K562 (cell line): ENCODE measurements around the gene ACTL9. TPM values are rescaled to one million over a fixed set of nuclear protein-coding genes. Genes with fewer than 3 reads are reported as not detected.

Experiments used
- ARID4B ChIP-seq: sonication (generic); formaldehyde crosslinking; IDR thresholded peaks from 2 replicates; pipeline ENCODE4 v1.8.0; 2022; ENCODE audit warnings: mild to moderate bottlenecking, missing genetic modification reagents
- ATF3 ChIP-seq, 2 experiments: fragments of 450-650 bp in 1 of 2; sonication (generic) in 1 of 2; formaldehyde crosslinking in 1 of 2; IDR thresholded peaks in 1 of 2; conservative IDR thresholded peaks in 1 of 2; 2 replicates each; pipeline versions ENCODE4 v1.6.1 to v1.8.1; 2016 to 2023; ENCODE audit warnings: mild to moderate bottlenecking in 2 of 2, moderate library complexity in 2 of 2, inconsistent platforms in 1 of 2, missing genetic modification reagents in 1 of 2
- CEBPB ChIP-seq: fragments of 450-650 bp; IDR thresholded peaks from 2 replicates; pipeline ENCODE4 v1.6.1; 2016; ENCODE audit warnings: missing genetic modification characterization, missing compliant biosample characterization
- CREM ChIP-seq: IDR thresholded peaks from 2 replicates; pipeline ENCODE4 v1.6.1; 2014; ENCODE audit warnings: antibody characterized with exemption, low read depth
- ETV5 ChIP-seq: sonication (generic); formaldehyde crosslinking; IDR thresholded peaks from 2 replicates; pipeline ENCODE4 v1.4.0; 2020; ENCODE audit warnings: low read depth, mild to moderate bottlenecking, missing genetic modification reagents
- FOXA3 ChIP-seq, 2 experiments: fragments of 450-650 bp in 1 of 2; sonication (generic) in 1 of 2; formaldehyde crosslinking; IDR thresholded peaks in 1 of 2; conservative IDR thresholded peaks in 1 of 2; 2 replicates each; pipeline versions ENCODE4 v1.4.0 to v1.8.0; 2020 to 2022; ENCODE audit warnings: mild to moderate bottlenecking in 2 of 2, missing genetic modification reagents in 1 of 2
- FOXO4 ChIP-seq: fragments of 450-650 bp; formaldehyde crosslinking; IDR thresholded peaks from 2 replicates; pipeline ENCODE4 v1.4.0; 2020; ENCODE audit warnings: mild to moderate bottlenecking, moderate library complexity
- HMGN3 ChIP-seq: IDR thresholded peaks from 2 replicates; pipeline ENCODE4 v1.6.1; 2011; ENCODE audit warnings: borderline replicate concordance, low read depth, mild to moderate bottlenecking, mixed read lengths, low read length; ENCODE audit not compliant: insufficient read length; ENCODE audit errors: extremely low read depth
- L3MBTL2 ChIP-seq: fragments of 450-650 bp; IDR thresholded peaks from 2 replicates; pipeline ENCODE4 v1.6.1; 2016; ENCODE audit warnings: mild to moderate bottlenecking, moderate library complexity
- SOX6 ChIP-seq: fragments of 450-650 bp; IDR thresholded peaks from 2 replicates; pipeline ENCODE4 v1.6.1; 2014; ENCODE audit warnings: mild to moderate bottlenecking
- SRF ChIP-seq, 2 experiments: fragments of 250-450, 450-650 bp in 1 of 2; sonication (Bioruptor Pico) in 1 of 2; sonication (generic) in 1 of 2; formaldehyde crosslinking; IDR thresholded peaks; 2 replicates each; pipeline versions ENCODE4 v1.5.0 to v1.5.1; 2020 to 2022; ENCODE audit warnings: mild to moderate bottlenecking in 1 of 2, missing genetic modification reagents in 1 of 2
- SUPT5H ChIP-seq: fragments of 450-650 bp; IDR thresholded peaks from 2 replicates; pipeline ENCODE4 v1.6.1; 2016
- TEAD2 ChIP-seq: fragments of 450-650 bp; IDR thresholded peaks from 2 replicates; pipeline ENCODE4 v1.6.1; 2016; ENCODE audit warnings: missing genetic modification characterization, control low read depth, missing compliant biosample characterization
- ZBTB26 ChIP-seq: fragments of 450-650 bp; formaldehyde crosslinking; IDR thresholded peaks from 2 replicates; pipeline ENCODE4 v1.4.0; 2022; ENCODE audit warnings: missing genetic modification characterization
- ZBTB9 ChIP-seq: fragments of 450-650 bp; formaldehyde crosslinking; IDR thresholded peaks from 2 replicates; pipeline ENCODE4 v1.4.0; 2020; ENCODE audit warnings: mild to moderate bottlenecking, moderate library complexity
- ZNF232 ChIP-seq: sonication (generic); formaldehyde crosslinking; IDR thresholded peaks from 2 replicates; pipeline ENCODE4 v1.8.0; 2022; ENCODE audit warnings: mild to moderate bottlenecking, missing genetic modification reagents
- ZNF644 ChIP-seq: fragments of 200-800 bp; sonication (Bioruptor generic); IDR thresholded peaks from 2 replicates; pipeline ENCODE4 v1.6.1; 2016; ENCODE audit warnings: low read depth, missing genetic modification characterization, missing compliant biosample characterization
- polyA plus RNA-seq, 8 experiments: library from polyadenylated mRNA; depleted of rRNA in 4 of 8; stranded (reverse) in 5 of 8; unstranded in 3 of 8; fragments of >200 nt; fragmentation: Nextera tagmentation in 2 of 8; fragmentation: Illumina TruSeq in 1 of 8; extraction: Ambion mirVana in 2 of 8; extraction: Trizol in 1 of 8; gene quantifications; 2 replicates each; pipeline versions ENCODE4 v1.2.1 to v1.2.3, GENCODE V29; 2011 to 2014; ENCODE audit warnings: inconsistent platforms in 1 of 8, missing spikeins in 1 of 8
- total RNA-seq, 7 experiments: library from RNA; depleted of rRNA in 6 of 7; stranded (reverse); fragments of >200 nt in 6 of 7; fragmentation: Illumina TruSeq in 2 of 7; extraction: Trizol in 2 of 7; gene quantifications; 2 replicates each; pipeline versions ENCODE4 v1.2.1 to v1.2.3, GENCODE V29; 2011 to 2021; ENCODE audit warnings: low replicate concordance in 1 of 7

The ACTL9 gene
- total and polyA plus RNA-seq, 9 of the 15 experiments (the other 6 are each of a cell fraction or from before 2014, with no cell fraction given) = not detected

- TF ChIP-seq ZBTB26 (CRISPR knock-in tag) (no peak), CEBPB (tag) (no peak), ETV5 (CRISPR knock-in tag) (no peak), FOXO4 (CRISPR knock-in tag) (no peak), SRF (CRISPR knock-in tag; IDR thresholded peaks at IDR 0.05) (no peak), ZBTB9 (no peak), SOX6 (no peak), ATF3 (IDR thresholded peaks at IDR 0.05) (no peak), ATF3 (CRISPR knock-in tag; conservative IDR thresholded peaks at IDR 0.05) (no peak), SUPT5H (no peak), ZNF232 (CRISPR knock-in tag) (no peak), FOXA3 (CRISPR knock-in tag; conservative IDR thresholded peaks at IDR 0.05 in 1 of 2, IDR thresholded peaks at IDR 0.05 in 1 of 2) (no peak), HMGN3 (peak; percentile 23), L3MBTL2 (peak; percentile 25), TEAD2 (tag) (no peak), ZNF644 (tag) (no peak), ARID4B (no peak), CREM (0 out of 2 replicates have a peak, but pooled peaks have one; percentile 11)
Observed at GRCh38 chr19:8698433-8699063, at the start of gene ACTL9 (continued).
